Cardiac fibroblast (primary cell): ENCODE measurements around the gene C11orf16.
"Not testable (repeated sequence)": the region's sequence is repeated elsewhere in the genome, so short reads cannot be mapped to it uniquely, and the experiment has no call there.

Experiments used
- DNase-seq, 2 donors: peaks; one replicate each; pipeline versions ENCODE4 v3.0.0 to v3.0.0-alpha.2; 2010; ENCODE audit warnings: low read depth in 2 of 2
- H3K4me3 ChIP-seq, 2 donors: replicated peaks in 1 of 2; 1 replicate in 1 of 2; 2 replicates in 1 of 2; pipeline ENCODE4 v1.5.1; 2011; ENCODE audit warnings: low read depth in 2 of 2, low read length in 2 of 2, mild to moderate bottlenecking in 2 of 2, moderate library complexity in 1 of 2
- CTCF ChIP-seq: IDR thresholded peaks from one replicate; pipeline ENCODE4 v1.5.1; 2011; ENCODE audit warnings: low read depth, mild to moderate bottlenecking, low read length, inconsistent platforms

The C11orf16 gene

GRCh38 chr11:8886322-8886721 is 46.4 kb downstream of the C11orf16 start:
- DNase-seq: peak in 1 of 2 donors; percentile 57
- no peak for TF ChIP-seq CTCF
- no peak overlapping the region for H3K4me3 ChIP-seq

GRCh38 chr11:8881585-8881984 is 51.2 kb downstream of the C11orf16 start:
- not testable (repeated sequence) for DNase-seq, H3K4me3 ChIP-seq

GRCh38 chr11:8878771-8879170 is 54.0 kb downstream of the C11orf16 start:
- no peak for DNase-seq
- no peak for TF ChIP-seq CTCF
- no peak overlapping the region for H3K4me3 ChIP-seq

- DNase-seq: no peak
- no peak for TF ChIP-seq CTCF
- no peak overlapping the region for H3K4me3 ChIP-seq
These were observed 58.9 kb downstream of the C11orf16 start for GRCh38 chr11:8873741-8874405.

- no peak for DNase-seq
- no peak for TF ChIP-seq CTCF
- no peak overlapping the region for H3K4me3 ChIP-seq
These were observed 60.8 kb downstream of the C11orf16 start for GRCh38 chr11:8871962-8872361.

- TF ChIP-seq CTCF: no peak
- DNase-seq: peak; percentile 92 to 95
- peak overlapping the region; percentile 65 to 72 for H3K4me3 ChIP-seq
These were observed 61.5 kb downstream of the C11orf16 start for GRCh38 chr11:8871171-8871775.

- DNase-seq: peak; percentile 76 to 80
- no peak for TF ChIP-seq CTCF
- H3K4me3 ChIP-seq: peak overlapping the region; percentile 65 to 72
These were observed 62.2 kb downstream of the C11orf16 start for GRCh38 chr11:8870411-8871170.
